GM21390 (cell line): Measurements from ENCODE around the gene MESD.
"Not testable (repeated sequence)": the region's sequence is repeated elsewhere in the genome, so short reads cannot be mapped to it uniquely, and the experiment has no call there.

Source experiments
- ATAC-seq: cut with Tn5 transposase; IDR thresholded peaks from one replicate; pipeline ENCODE4 v1.9.1; 2021; ENCODE audit not compliant: unreplicated experiment

The MESD gene

DNA sequence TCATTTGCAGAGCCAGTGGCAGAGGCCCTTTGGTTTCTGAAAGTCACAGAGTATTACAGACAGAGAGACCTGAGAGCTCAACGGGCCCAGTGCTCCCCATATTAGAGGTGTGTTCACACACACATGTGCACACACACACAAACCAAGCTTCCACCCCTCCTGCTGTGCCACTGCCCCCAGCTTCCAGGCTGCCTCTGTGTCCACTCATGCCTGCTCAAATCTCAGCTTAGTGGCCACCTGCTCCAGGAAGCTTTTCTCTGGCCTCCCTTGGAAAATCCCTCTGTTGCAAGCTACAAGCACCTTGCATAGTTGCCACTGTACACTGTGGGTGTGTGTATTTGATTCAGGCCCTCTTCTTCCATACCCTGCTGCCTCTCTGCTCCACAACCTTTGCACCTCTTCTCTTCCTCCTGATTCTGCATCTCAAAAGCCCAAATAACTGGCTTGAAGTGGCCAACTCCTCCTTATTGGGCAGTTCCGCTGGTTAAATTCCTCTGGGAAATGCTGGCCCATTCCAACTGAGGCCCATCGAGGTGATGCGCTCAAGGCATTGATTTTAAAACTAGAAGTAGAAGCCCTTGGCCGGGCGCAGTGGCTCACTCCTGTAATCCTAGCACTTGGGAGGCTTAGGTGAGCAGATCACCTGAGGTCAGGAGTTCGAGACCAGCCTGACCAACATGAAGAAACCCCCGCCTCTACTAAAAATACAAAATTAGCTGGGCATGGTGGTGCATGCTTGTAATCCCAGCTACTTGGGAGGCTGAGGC lies 23.0 kb downstream of the MESD start:
- ATAC-seq: no peak

GRCh38 chr15:80965454-80965853 lies 24.2 kb downstream of the MESD start:
- not testable (repeated sequence) for ATAC-seq

DNA sequence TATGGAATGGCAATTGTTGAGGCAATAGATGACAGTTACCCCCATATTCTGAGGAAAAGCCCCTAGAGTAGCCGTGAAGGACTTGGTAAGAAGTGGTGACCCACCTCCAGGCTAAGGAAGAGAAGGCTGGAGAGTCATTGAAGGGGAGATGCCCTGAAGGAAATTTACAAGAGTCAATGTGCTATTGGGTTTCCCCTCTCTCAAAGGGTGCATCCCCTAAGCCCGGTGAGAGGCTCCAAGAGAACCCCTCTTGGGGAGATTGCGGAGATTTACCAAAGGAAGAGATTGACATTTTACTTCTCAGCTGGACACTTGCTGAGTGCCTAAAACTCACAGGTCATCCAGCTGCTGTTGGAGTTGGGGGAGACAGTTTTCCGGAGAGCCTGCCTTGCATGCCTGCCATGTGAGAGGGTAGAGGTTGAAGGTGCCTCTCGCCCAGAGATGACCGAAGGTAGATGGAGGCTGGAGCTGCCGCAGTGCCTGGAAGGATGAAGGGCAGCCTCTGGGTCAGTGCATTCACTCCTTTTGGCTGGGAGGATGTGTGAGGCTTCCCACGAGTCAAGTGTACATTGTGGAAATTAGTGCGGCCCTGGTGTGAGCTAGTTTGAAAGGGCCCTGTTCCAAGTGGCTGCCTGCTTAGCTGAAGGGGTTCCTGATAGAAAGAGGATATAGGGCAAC lies 30.7 kb downstream of the MESD start:
- no peak for ATAC-seq

DNA sequence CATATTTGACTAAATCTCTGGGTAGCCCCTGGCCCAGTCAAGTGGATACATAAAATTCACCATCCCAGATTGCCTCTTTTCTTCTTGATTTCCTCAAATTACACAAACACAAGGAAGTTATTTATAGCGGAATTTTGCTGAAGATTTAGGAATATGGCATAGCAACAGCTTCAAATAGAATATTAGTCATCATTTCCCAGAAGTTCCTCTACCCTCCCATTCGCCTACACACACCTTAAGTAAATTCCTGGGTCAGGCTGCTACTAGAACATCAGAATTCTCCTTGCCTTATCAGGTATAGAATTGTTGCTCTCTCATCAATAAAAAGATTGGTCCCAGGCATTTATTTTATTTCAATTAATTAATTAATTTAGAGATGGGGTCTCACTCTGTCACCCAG lies 31.6 kb downstream of the MESD start:
- no peak for ATAC-seq

DNA sequence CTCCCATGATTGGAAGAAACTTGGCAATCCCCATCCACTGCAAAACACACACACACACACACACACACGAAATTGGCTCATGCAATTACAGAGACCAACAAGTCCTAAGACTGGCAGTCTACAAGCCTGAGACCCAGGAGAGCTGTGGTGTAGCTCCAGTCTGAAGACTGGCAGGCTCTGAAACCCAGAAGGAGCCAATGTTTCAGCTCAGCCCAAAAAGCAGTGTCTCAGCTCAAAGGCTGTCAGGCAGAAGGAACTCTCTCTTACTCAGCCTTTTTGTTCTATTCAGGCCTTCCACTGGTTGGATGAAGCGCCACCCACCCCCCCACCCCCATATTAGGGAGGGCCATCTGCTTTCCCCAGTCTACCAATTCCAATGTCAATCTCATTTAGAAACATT lies 32.1 kb downstream of the MESD start:
- no peak for ATAC-seq

GRCh38 chr15:80955571-80956452 lies 33.8 kb downstream of the MESD start:
- ATAC-seq: not testable (repeated sequence)

DNA sequence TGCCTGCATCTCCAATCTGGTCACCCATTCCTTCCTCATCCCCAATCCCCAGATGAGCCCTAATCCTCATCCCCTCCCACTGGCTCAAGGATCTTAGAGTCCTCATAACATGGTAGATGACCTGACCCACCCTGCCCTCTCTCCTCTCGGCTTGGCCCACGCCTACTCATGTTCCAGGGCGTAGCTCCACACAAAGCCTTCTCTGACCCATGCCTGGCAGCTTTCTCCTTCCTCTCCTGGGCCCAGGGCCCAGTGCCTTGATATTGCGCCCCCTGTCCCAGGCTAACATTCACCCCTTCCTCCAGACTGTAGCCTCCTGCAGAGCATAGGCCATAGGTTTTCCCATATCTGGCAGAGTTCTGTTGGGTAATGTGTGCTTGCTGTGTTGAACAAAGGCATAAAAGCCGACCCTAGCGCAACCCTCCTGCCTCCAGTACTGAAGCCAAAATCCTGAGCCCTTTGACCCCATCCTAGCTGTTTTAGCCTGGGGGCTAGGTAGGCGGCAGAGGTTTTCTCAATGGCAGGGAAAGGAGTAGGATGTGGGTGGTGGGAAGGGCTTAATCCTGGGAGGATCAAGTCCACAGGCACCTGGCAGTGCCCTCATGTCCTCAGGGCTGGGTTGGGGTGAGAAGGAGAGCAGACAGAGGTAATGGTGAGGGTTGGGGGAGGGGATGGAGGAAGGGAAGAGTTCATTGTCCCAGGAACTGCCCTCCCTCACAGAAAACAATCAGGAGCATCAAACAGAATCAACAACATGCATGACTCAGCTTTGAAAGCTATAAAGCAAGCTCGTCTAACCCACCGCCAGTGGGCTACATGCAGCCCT lies 35.5 kb downstream of the MESD start:
- no peak for ATAC-seq

DNA sequence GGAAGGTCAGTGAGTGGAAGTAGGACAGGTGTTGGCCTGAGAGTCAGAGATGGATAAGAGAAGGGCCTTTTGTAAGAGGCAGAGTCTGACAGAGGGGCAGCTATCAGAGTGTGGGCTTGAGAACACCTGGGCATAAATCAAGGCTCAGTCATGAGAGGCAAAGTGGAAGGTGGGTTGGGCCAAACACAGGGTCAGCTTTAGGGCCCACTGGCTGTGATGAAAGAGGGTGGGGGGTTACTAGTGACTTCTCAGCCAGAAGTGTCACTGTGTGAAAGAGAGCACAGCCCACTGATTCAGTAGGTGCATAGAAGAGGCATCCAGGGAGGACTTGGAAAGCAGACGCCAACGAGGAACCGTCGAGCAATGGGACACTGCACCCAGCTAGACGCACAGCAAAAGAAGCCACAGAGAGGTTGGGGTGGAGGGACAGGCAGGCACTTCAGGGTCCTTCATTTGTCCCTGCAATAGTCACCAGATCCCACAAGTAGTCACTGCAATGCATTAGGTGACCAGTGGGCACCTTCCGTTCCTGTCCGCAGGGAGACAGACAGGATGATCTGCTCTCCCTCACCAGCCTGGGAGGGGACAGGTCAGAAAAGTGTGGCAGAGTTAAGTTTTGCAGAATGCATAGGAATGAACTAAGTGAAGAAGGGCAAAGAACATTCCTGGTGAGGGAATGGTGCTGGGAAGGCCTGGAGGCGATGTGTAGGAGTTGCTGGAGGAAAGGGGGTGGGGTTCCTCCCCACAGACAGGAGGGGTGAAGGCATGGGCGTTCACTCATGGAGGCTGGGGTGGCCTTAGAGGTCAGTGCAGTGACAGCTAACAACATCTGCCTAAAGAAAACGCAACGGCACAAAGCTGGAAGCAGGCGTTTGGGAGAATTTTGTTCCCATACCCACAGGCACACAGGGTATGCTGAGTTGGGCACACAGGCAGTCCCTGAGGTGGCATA lies 36.3 kb downstream of the MESD start:
- ATAC-seq: no peak

DNA sequence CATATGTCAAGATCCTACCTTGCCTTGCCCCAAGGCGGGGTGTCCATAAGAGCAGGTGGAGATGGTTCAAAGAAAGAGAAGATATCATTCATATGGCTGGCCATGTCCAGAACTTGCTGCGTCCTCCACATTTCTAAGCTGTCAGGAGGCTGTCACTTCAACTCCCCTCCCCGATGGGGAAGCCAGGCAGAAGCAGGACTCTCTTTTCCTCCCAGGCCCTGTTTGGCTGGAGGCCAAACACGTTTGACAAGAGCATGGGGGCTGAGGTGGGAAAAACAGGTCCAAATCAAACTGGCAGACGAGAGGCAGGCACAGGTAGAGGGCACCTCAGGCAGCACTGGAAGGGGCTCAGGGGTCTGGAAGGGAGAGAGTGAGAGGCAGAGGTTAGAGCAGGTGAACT lies 37.7 kb downstream of the MESD start:
- ATAC-seq: no peak

- no peak for ATAC-seq
Measured at GRCh38 chr15:80950291-80951078, 39.1 kb downstream of the MESD start.

- ATAC-seq: no peak
Measured at GRCh38 chr15:80949756-80950155, 39.9 kb downstream of the MESD start.

DNA sequence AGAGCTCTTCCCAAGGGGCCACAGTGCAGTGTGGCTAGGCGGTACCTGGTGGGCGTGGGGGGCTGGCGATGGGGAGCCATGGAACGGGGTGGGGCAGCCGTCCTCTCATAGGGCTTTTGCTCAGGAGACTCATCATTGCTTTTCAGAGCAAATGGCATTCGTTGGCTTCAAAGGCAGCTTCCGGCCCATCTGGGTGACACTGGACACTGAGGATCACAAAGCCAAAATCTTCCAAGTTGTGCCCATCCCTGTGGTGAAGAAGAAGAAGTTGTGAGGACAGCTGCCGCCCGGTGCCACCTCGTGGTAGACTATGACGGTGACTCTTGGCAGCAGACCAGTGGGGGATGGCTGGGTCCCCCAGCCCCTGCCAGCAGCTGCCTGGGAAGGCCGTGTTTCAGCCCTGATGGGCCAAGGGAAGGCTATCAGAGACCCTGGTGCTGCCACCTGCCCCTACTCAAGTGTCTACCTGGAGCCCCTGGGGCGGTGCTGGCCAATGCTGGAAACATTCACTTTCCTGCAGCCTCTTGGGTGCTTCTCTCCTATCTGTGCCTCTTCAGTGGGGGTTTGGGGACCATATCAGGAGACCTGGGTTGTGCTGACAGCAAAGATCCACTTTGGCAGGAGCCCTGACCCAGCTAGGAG lies 40.8 kb downstream of the MESD start:
- ATAC-seq: no peak

DNA sequence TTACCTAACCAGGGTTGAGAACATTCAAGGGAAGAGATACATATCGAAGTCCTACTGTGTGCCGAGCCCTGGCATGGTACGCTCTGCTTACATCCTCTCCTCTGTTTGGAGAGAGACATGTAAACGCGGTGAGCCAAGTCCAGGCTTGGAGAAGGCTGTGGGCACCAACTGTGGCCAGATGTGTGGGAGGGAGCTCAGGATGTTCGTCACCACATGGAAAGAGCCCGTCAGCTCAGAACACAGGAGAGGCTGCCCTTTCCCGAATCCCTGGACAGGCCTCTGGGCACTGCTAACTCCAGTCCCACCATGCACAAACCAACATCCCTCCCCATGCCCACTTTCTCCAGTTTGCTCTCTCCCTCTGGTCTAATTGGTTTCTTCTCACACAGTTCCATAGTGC lies 43.0 kb downstream of the MESD start:
- no peak for ATAC-seq

DNA sequence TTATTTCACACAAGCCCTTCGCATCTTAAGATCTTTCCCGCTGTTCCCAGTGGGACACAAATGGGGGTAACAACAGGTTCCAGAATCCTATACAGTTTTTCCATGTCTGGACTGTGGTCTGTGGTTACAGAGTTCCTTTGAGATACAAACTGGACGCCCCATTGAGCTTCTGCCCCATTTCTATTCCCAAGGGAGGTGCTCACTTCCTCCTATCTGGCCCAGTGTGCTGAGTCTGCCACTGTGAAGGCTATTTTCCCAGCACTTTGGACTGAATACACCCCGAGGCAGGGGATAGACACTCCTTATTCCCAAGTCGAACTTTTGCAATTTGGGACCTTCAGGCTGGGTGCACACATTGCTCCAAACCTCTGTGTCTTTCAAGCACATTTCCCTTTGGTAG lies 44.0 kb downstream of the MESD start:
- no peak for ATAC-seq

DNA sequence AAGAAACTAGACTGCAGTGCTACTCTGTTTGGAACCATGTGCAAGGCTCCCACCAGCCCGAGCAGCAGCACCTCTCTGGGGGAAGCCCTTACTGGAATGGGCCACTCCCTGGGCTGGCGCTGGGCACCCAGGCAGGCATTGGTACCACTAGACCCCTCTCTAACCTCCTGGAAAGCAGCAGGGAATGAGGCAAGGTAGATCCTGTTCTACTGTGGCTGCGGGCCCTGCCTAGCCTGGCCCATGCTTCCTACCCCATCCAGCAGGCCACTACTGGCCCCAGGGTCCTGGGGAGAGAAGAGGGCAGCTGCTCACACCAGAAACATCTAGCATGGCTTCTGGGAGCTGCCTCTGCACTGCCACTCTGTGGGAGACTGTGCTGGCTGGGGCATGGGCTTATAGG lies 44.8 kb downstream of the MESD start:
- no peak for ATAC-seq

DNA sequence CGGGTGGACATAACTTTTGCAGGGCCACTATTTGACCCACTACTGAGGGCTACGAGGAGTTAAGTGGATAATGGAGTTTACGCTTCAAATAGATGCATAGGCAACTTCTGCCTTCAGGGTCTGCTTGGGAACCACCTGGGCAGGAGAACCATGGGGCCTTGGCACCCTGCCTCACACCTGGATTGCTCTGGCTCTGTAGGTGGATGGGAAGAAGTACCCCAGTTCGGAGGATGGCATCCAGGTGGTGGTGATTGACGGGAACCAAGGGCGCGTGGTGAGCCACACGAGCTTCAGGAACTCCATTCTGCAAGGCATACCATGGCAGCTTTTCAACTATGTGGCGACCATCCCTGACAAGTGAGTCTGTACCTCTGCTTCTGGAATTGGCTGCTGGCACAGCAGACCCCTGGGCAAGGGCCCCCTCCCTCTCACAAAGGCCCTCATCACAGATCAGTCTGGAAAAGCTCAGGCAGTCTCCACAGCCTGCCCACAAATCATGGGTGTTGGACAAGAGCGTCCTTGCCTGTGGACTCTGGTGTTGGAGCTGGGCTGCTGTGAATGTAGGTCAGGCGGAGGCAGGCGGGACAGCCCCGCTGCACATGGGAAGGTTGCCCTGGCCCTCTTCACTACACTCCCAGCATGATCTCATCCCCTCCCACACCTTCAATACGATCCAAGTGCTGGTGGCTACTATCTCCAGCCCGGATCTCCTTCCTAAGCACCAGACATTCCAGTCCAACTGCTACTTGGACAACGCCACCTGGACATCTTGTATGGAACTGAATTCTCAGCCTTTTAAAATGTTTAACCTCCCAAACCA lies 46.7 kb downstream of the MESD start:
- ATAC-seq: no peak

- ATAC-seq: no peak
Measured at GRCh38 chr15:80942266-80942665, 47.4 kb downstream of the MESD start.

GRCh38 chr15:80940851-80941250 lies 48.8 kb downstream of the MESD start:
- no peak for ATAC-seq
